NCI-H1694 (cell line): Measurements from ENCODE around the gene CCDC92B.

Source experiments
- DNase-seq: peaks from one replicate; lab custom pipeline; 2025; lab: John Stamatoyannopoulos, UW

Gene CCDC92B

DNA sequence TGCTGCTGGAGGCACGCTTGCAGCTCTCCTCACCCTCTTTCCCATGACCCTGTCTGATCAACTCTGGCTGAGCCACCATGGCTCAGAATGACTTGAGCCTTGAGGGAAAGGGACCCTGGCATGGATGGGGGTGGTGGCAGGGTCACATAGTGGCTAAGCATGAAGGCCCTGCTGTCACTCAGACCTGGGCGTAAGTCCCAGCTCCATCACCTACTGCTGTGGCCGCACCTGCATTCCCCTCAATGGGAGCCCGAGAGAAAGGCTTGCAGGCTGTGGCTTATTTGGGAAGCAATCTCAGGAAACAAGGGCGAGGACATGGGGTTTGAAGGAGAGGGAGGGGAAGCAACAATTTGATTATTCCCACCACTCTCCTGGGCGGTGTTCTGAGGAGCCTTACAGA is 29.0 kb upstream of the CCDC92B start:
- DNase-seq, result no peak

GRCh38 chr17:2777242-2777867 is 27.9 kb upstream of the CCDC92B start:
- no peak for DNase-seq

DNA sequence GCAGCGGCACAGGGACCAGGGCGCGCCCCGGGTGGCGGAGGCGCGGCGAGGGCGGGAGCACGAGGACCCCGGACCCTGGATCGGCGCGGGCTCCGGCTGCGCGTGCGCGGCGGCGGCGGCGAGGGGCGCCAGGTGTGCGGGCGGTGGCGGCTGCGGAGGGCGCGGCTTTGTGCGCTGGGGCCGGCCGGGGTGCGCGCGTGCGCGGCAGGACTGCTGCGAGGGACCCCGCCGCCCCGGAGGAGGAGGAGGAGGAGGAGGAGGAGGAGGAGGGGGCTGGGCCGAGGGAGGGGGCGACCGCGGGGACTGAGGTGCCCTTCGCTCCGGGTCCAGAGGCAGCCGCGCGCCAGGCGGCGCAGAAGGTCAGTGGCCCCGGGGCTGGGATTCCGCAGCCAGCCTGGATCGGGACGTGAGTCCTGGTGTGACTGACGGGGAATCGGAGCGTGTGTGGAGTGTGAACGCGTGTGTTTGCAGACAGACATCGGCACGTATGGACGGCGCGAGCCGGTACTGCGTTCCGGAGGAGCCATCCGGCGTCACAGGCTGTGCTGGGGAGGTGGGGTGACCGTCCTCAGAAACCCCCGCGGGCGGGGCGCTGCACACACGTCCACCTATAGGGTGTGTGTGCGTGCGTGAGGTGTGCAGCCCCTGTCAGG is 27.3 kb upstream of the CCDC92B start:
- DNase-seq, result peak; percentile 24

- DNase-seq, result no peak
These were observed 25.8 kb upstream of the CCDC92B start for GRCh38 chr17:2775206-2775605.

DNA sequence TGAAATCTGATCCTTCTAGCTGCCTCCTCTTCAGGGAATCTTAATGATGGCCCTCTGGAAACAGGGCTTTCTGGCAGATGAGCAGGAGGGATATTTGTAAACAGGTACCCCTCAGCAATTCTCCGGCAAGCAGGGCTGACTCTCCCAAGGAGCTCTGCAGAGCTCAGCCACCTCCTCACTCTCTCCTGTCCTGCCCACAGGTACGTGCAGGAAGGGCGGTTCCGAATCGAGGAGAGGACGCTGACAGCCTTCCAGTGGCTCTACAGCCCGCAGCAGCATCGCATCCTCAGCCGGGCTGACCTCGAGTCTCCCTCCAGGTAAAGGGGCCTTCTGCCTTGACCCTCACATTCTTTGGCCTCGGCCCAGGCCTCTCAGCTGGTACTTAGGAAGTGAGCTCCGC is 20.7 kb upstream of the CCDC92B start:
- DNase-seq, result no peak

DNA sequence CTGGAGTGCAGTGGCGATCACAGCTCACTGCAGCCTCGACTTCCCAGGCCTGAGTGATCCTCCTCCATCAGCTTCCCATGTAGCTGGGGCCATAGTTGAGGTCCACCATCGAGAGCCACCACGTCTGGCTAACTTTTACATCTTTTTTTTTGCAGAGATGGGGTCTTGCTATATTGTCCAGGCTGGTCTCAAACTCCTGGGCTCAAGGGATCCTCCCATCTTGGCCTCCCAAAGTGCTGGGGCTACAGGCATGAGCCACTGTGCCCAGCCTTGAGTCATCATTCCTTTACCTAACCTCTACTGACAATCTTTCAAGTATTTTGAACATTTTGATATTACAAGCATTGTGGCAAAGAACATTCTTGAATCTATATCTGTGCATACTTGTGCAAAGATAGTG is 9.4 kb upstream of the CCDC92B start:
- no peak for DNase-seq

- DNase-seq, result no peak
These were observed 6.7 kb upstream of the CCDC92B start for GRCh38 chr17:2755891-2756724.

DNA sequence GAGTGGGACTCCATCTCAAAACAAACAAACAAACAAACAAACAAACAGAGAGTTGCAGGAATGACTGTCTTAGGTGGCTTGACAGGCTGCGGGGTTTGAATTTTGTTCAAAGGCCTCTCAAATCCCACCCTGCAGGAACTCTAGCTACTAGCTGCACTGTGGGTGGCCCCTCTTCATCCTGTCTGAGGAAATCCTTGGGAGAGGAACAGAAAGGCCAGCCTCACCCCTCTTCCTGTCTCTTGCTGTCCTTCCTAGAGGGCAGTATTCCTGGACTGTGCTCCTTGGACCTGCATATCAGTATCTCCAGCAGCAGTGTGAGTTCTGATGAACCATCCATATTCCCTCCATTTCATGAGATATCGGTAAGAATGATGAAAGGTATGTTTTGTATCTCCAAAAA is 2.0 kb upstream of the CCDC92B start:
- no peak for DNase-seq

GRCh38 chr17:2750721-2751120 is 1.3 kb upstream of the CCDC92B start:
- DNase-seq, result no peak

- DNase-seq, result no peak
These were observed 331 bp upstream of the CCDC92B start for GRCh38 chr17:2749784-2750181.

- DNase-seq, result no peak
These were observed 4.0 kb downstream of the CCDC92B start for GRCh38 chr17:2745317-2746037.

DNA sequence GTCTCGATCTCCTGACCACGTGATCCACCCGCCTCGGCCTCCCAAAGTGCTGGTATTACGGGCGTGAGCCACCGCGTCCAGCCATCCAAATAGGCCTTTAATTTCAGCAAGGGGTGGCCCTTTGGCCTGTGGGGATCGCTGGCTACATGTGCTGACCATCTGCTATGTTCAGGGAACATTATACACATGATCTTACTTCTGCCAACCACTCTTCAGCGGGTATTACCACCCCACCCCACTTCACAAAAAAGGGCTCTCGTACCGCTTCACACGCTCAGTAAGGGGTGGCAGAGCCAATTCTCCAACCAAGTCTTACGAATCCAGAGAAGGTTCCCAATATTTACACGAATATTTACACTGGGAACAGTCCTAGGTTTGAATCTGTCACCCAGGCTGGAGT is 11.8 kb downstream of the CCDC92B start:
- no peak for DNase-seq

DNA sequence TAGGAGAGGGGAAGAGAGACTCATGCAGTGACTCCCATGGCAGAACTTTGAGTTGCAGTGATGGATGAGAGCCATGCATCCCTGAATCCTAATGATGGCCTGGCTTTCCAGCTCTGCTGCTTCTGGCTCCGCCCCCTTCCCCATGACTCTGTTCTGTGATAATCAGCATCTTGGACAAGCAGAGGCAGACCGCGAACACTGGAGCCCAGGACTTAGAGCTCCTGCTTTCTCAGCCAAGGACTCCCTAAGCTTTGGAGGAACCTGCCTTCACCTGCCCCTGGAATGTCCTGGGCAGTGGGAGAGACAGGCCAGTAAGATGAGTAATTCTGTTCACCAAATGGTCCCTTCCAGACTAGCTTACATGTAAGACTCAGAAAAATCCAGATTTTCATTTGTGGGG is 12.5 kb downstream of the CCDC92B start:
- DNase-seq, result no peak

GRCh38 chr17:2735896-2736295 is 13.6 kb downstream of the CCDC92B start:
- DNase-seq, result no peak

GRCh38 chr17:2734939-2735338 is 14.5 kb downstream of the CCDC92B start:
- DNase-seq, result no peak

DNA sequence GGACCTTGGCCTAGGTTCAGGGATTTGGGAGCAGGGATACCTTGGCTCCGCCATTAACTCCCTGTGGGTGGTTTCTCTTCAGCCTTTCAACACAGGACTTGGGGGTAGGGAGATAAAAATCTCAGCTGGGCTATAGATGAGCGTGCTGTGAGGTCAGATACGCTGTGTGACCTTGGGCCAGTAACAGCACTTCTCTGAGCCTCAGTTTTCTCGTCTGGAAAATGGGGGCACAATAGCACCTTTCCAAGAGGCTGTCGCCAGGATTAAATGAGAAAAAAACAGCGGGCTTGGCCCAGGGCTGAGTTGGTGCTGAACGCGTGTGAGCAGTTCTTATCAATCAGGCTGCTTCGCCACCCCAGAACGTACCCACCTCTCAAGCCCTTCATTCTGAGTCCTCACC is 17.6 kb downstream of the CCDC92B start:
- DNase-seq, result no peak

DNA sequence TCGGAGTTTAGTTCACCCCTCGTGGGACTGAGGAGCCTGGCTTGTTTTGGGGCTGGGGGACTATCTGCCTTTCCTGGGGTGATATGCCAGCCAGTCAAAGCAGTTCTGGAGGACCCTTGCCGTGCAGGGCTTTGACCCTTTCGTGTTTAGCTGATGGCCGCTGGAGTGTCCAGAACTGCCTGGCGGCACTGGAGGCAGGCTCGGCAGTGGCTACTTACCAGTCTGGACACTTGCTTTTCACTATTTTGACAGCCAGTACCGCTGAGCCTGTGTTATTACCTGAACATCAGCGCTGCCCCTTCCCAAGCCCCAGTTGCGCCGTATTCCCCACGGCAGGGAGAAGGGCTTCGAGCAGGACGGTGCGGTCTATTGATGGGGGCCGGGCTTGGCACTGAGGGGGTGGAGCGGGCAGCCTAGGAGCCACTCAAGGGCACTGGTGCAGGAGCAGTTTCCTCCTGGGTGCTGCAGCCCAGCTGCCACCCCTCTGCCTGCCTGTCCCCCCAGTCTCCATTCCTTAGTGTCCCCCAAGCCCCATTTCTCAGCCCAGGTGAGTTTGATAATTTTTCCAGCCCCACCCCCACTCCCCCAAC is 18.6 kb downstream of the CCDC92B start:
- no peak for DNase-seq

DNA sequence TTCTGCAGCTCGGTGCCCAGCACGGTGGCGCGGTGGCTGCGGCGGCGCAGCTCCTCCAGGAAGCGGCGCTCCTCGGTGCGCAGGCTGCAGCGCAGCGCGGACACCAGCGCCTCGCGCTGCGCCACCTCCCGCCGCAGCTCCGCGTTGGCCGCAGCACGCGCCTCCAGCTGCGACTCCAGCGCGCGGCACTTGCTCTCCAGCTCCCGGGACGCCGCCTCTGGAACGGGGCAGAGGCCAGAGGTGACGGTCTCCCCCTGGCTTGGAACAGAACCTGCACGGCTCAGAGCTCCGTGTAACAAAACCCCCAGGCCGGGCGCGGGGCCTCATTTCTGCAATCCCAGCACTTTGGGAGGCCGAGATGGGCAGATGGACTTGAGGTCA is 24.7 kb downstream of the CCDC92B start:
- no peak for DNase-seq

DNA sequence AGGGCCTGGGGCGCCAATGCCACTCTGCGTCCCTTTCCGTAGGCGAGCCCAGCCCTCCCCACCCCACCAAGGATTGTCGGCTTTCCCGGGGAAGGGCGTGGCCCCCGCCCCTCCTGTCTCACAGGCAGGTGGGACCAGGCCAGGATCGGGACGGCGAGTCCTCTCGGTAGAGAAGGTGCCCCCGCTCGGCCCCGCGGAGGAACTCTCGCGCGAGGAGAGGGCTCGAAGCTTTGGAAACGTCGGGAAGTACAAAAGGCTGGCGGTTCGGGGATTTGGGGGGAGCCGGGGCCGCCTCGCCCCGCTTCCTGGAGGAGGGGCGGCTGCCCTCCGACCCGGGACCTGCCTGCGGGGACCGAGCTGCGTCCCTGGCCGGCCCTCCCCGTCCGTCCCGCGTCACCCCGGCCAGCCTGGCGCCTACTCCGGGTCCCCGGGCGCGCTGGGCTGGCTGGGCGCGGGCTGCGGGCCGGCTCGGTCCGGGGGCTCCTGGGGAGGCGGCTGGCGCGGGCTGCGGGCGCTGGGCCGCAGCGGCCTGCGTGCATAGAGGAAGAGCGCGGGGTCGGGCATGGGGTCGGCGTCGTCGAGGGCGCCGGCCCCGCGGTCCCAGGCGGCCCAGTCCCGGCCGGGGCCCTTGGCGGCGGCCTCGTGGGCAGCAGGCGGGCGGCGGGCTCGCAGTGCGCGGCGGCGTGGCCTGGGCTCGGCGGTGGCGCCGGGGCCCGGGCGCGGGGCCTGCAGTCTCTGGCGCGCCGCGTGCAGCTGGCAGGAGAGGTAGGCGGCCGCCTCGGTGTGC is 25.3 kb downstream of the CCDC92B start:
- no peak for DNase-seq

DNA sequence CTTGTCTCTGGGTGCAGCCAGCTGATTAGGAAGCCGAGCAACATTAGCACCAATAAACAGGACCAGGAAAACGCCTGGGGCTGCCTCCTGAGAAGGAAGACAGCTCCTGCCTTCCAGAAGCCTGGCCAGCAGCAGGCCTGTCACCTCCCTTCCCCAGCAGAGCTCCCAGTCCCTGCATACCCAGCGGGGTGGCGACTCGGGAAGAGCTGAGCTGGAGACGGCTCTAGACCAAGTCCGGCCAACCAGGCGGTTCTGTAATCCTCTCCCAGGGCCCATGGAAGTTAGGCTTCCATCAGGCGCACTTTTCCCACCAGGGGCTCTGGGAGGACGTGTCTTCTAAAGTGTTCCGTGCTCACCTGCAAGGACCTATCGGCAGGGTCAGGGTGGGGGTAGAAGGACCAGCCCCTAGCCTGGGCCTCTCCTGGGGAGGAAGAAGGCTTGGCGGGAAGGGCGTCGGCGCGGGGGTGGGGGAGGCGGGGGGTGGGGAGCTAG is 25.9 kb downstream of the CCDC92B start:
- DNase-seq, result no peak

DNA sequence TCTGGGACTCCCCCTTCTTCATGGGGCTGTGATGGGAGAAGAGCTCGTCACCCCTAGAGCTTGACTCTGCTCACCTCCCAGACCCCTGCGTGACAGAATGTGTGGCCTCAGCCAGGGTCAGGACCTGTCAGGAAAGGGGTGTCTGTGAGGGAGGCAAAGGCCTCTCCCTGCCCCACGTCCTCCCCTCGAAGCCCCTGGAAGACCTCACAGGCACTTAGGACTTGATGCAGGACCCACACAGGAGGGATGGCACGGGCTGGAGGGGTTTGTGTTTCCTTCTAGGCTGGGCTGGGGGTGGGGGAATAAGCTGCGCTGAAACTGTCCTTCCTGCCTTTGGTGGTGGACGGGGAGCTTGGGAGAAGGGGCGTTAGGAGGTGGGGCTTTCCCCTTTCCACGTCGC is 26.8 kb downstream of the CCDC92B start:
- no peak for DNase-seq
